MCF 10A (cell line): ENCODE measurements around the gene CHST11. TPM values are rescaled to one million over a fixed set of nuclear protein-coding genes. Genes with fewer than 3 reads are reported as not detected.
A peak's percentile ranks its signal among the peaks of the same experiment; 100 is the strongest.

ENCODE experiments used
- BruUV-seq: library from RNA; stranded (reverse); fragments of 400-500 nt; replicated peaks from 2 replicates; lab custom pipeline; 2021; lab: Mats Ljungman, UMichigan
- CTCF ChIA-PET: fragments of 300-600 bp; sonication (Branson Sonifier 250); formaldehyde crosslinking; extraction: SDS; loops from one replicate; lab custom pipeline; 2021; ENCODE audit warnings: antibody characterized with exemption, inconsistent platforms; lab: Yijun Ruan, JAX
- POLR2A ChIA-PET: fragments of 300-600, 350-650 bp; sonication (Branson Sonifier 250); formaldehyde crosslinking; extraction: SDS; loops from one replicate; lab custom pipeline; 2020; ENCODE audit warnings: antibody characterized with exemption, inconsistent platforms; lab: Yijun Ruan, JAX
- DNase-seq: peaks from one replicate; pipeline ENCODE4 v3.0.0-alpha.2; 2018; ENCODE audit not compliant: unreplicated experiment
- H3K27ac Mint-ChIP-seq: one replicate; pipeline ENCODE4 v1.8.0; 2022; ENCODE audit warnings: mild to moderate bottlenecking, low read depth, mixed read lengths; ENCODE audit not compliant: unreplicated experiment
- H3K27me3 Mint-ChIP-seq: one replicate; pipeline ENCODE4 v1.8.0; 2022; ENCODE audit warnings: mixed read lengths; ENCODE audit not compliant: insufficient read depth, unreplicated experiment
- H3K36me3 Mint-ChIP-seq: one replicate; pipeline ENCODE4 v1.8.0; 2022; ENCODE audit warnings: mild to moderate bottlenecking, moderate library complexity, mixed read lengths; ENCODE audit not compliant: insufficient read depth, unreplicated experiment
- H3K4me1 Mint-ChIP-seq: one replicate; pipeline ENCODE4 v1.8.0; 2022; ENCODE audit warnings: mixed read lengths; ENCODE audit not compliant: insufficient read depth, unreplicated experiment
- H3K4me3 Mint-ChIP-seq: one replicate; pipeline ENCODE4 v1.8.0; 2022; ENCODE audit warnings: mild to moderate bottlenecking, moderate library complexity, mixed read lengths; ENCODE audit not compliant: unreplicated experiment
- H3K9me3 Mint-ChIP-seq: one replicate; pipeline ENCODE4 v1.8.0; 2022; ENCODE audit warnings: mixed read lengths; ENCODE audit not compliant: unreplicated experiment
- intact Hi-C: fragments of 100-400 bp; cut with micrococcal nuclease; formaldehyde crosslinking; loops from 2 replicates; pipeline ENCODE4 v1.14.1; 2022
- total RNA-seq: library from RNA; stranded (reverse); gene quantifications from 2 replicates; pipeline ENCODE4 v1.2.3, GENCODE V29; 2022
- TF ChIP-seq, protein P1 (sequence below): fragments of 200-600 bp; IDR thresholded peaks from one replicate; pipeline ENCODE4 v1.8.0; 2022; ENCODE audit warnings: antibody characterized with exemption, mild to moderate bottlenecking; ENCODE audit not compliant: unreplicated experiment

Gene CHST11
- total RNA-seq, 1 experiment from 2014 or later: 5.3 TPM

- no peaks in the 10 kb centered on the region for H3K36me3 Mint-ChIP-seq
Observed at GRCh38 chr12:104414581-104415341, 42.0 kb upstream of the CHST11 start.

GRCh38 chr12:104415342-104415980 lies 41.3 kb upstream of the CHST11 start:
- Mint-ChIP-seq H3K36me3 (no peaks in the 10 kb centered on the region), H3K27ac (no peak overlapping the region), H3K4me1 (no peaks in the 10 kb centered on the region), H3K9me3 (no peaks in the 10 kb centered on the region), H3K4me3 (no peak overlapping the region), H3K27me3 (no peaks in the 10 kb centered on the region)
- intact Hi-C loops: no loop called here
- ChIA-PET POLR2A (no interaction called here), CTCF (no interaction called here)
- DNase-seq: no peak
- TF ChIP-seq, protein P1, sequence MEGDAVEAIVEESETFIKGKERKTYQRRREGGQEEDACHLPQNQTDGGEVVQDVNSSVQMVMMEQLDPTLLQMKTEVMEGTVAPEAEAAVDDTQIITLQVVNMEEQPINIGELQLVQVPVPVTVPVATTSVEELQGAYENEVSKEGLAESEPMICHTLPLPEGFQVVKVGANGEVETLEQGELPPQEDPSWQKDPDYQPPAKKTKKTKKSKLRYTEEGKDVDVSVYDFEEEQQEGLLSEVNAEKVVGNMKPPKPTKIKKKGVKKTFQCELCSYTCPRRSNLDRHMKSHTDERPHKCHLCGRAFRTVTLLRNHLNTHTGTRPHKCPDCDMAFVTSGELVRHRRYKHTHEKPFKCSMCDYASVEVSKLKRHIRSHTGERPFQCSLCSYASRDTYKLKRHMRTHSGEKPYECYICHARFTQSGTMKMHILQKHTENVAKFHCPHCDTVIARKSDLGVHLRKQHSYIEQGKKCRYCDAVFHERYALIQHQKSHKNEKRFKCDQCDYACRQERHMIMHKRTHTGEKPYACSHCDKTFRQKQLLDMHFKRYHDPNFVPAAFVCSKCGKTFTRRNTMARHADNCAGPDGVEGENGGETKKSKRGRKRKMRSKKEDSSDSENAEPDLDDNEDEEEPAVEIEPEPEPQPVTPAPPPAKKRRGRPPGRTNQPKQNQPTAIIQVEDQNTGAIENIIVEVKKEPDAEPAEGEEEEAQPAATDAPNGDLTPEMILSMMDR: no peak
- BruUV-seq: no TSS peak

More at GRCh38 chr12:104414581-104415341, 42.0 kb upstream of the CHST11 start:
- TF ChIP-seq, protein P1: no peak
- intact Hi-C loops: no loop called here
- ChIA-PET CTCF (interaction anchor here (0.5 kb wide), 1 partner anchor 167 kb away, joined by 3 read pairs; no protein-coding TSS in a partner anchor), POLR2A (interaction anchor here (0.6 to 1.0 kb wide), 2 partner anchors 8 to 378 kb away, joined by 3 to 4 read pairs; no protein-coding TSS in a partner anchor)
- DNase-seq: peak; percentile 5
- no peaks in the 10 kb centered on the region for H3K27me3 Mint-ChIP-seq
- BruUV-seq: no TSS peak
- no peaks in the 10 kb centered on the region for H3K4me1 Mint-ChIP-seq
- no peaks in the 10 kb centered on the region for H3K9me3 Mint-ChIP-seq
- H3K27ac Mint-ChIP-seq: no peak overlapping the region
- no peak overlapping the region for H3K4me3 Mint-ChIP-seq

DNA sequence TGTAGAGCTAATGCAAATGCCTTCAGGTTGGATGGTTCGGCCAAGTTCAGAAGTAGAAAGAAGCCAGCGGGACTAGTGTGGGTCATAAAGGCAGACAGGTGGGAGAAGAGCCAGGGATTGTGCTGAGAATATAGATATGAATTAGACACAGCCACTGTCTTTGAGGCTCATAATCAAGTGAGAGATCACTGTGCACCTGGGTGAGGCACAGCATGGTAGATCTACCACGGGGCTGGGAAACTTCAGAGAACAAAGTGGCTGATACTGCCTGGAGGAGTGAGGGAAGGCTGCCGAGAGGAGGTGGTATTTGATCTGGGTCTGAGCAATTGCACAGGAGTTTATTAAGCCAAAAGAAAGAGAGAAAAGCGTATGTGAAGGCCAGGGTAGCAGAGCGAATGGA lies 40.6 kb upstream of the CHST11 start:
- H3K4me1 Mint-ChIP-seq: peaks cover 2% of the 10 kb centered on the region
- ChIA-PET POLR2A (no interaction called here), CTCF (no interaction called here)
- H3K9me3 Mint-ChIP-seq: no peaks in the 10 kb centered on the region
- intact Hi-C loops: no loop called here
- no peaks in the 10 kb centered on the region for H3K36me3 Mint-ChIP-seq
- no peak overlapping the region for H3K27ac Mint-ChIP-seq
- TF ChIP-seq, protein P1: no peak
- no peaks in the 10 kb centered on the region for H3K27me3 Mint-ChIP-seq
- H3K4me3 Mint-ChIP-seq: no peak overlapping the region
- BruUV-seq: no TSS peak
- DNase-seq: no peak

GRCh38 chr12:104416585-104416984 lies 40.2 kb upstream of the CHST11 start:
- TF ChIP-seq, protein P1: no peak
- H3K4me1 Mint-ChIP-seq: peaks cover 5% of the 10 kb centered on the region
- H3K27ac Mint-ChIP-seq: no peak overlapping the region
- ChIA-PET CTCF (no interaction called here), POLR2A (no interaction called here)
- H3K4me3 Mint-ChIP-seq: no peak overlapping the region
- H3K36me3 Mint-ChIP-seq: no peaks in the 10 kb centered on the region
- no peak for DNase-seq
- intact Hi-C loops: no loop called here
- BruUV-seq: no TSS peak
- no peaks in the 10 kb centered on the region for H3K27me3 Mint-ChIP-seq
- no peaks in the 10 kb centered on the region for H3K9me3 Mint-ChIP-seq
